Measurements from ENCODE around the gene C4BPB. TPM values are rescaled to one million over a fixed set of nuclear protein-coding genes. Genes with fewer than 3 reads are reported as not detected.

The C4BPB gene
- total RNA-seq, 1 donor from 2014 or later, result 0.47 TPM

DNA sequence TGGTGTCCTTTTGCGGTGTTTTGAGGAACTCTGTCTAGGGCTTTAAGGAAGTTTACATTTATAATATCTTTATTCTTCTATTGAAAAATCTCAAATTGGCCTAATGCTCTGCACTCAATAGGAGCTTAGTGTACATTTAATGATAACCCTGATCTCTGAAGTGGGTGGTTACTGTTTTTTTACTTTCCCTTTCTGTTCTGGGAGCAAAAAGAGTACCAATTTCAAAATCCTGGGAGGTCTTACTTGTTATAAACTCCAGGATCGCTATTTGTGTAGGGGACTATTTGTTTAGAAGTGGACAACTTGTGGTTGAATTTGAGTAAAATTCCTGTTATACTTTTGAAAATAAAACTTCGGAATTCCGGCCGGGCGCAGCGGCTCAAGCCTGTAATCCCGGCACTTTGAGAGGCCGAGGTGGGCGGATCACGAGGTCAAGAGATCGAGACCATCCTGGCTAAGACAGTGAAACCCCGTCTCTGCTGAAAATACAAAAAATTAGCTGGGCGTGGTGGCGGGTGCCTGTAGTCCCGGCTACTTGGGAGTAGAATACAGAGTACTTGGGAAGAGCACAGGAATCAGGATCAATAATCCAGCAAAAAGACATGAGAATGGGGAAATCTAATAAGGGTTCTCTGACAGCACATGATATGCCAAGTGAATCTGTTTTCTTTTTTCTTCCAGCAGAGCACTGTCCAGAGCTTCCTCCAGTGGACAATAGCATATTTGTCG is 1.1 kb downstream of the C4BPB start:
- TF ChIP-seq, protein P1, sequence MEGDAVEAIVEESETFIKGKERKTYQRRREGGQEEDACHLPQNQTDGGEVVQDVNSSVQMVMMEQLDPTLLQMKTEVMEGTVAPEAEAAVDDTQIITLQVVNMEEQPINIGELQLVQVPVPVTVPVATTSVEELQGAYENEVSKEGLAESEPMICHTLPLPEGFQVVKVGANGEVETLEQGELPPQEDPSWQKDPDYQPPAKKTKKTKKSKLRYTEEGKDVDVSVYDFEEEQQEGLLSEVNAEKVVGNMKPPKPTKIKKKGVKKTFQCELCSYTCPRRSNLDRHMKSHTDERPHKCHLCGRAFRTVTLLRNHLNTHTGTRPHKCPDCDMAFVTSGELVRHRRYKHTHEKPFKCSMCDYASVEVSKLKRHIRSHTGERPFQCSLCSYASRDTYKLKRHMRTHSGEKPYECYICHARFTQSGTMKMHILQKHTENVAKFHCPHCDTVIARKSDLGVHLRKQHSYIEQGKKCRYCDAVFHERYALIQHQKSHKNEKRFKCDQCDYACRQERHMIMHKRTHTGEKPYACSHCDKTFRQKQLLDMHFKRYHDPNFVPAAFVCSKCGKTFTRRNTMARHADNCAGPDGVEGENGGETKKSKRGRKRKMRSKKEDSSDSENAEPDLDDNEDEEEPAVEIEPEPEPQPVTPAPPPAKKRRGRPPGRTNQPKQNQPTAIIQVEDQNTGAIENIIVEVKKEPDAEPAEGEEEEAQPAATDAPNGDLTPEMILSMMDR (IDR thresholded peaks at IDR 0.05), result no peak
- intact Hi-C loops (cut with micrococcal nuclease), result no loop called here
- ATAC-seq (ENCODE audit: low read depth), result no peak
- ChIA-PET POLR2A (interaction anchor here (1.3 to 2.1 kb wide), 2 partner anchors 233 to 406 kb away, joined by 3 to 7 read pairs; partner anchors contain the start of gene CR1), CTCF (interaction anchor here (0.7 to 3.2 kb wide), 4 partner anchors 10 to 410 kb away, joined by 3 to 12 read pairs (median 6); partner anchors contain the start of gene PFKFB2)
- H3K4me1 Mint-ChIP-seq, result peaks cover 6% of the 10 kb centered on the region
- peak overlapping the region; percentile 31 for H3K27ac Mint-ChIP-seq
- H3K27me3 Mint-ChIP-seq, result no peaks in the 10 kb centered on the region
- H3K4me3 Mint-ChIP-seq, result peak overlapping the region; percentile 70
- H3K9me3 Mint-ChIP-seq, result no peaks in the 10 kb centered on the region
- no peaks in the 10 kb centered on the region for H3K36me3 Mint-ChIP-seq (ENCODE audit: low read depth)
- DNase-seq, result no peak

DNA sequence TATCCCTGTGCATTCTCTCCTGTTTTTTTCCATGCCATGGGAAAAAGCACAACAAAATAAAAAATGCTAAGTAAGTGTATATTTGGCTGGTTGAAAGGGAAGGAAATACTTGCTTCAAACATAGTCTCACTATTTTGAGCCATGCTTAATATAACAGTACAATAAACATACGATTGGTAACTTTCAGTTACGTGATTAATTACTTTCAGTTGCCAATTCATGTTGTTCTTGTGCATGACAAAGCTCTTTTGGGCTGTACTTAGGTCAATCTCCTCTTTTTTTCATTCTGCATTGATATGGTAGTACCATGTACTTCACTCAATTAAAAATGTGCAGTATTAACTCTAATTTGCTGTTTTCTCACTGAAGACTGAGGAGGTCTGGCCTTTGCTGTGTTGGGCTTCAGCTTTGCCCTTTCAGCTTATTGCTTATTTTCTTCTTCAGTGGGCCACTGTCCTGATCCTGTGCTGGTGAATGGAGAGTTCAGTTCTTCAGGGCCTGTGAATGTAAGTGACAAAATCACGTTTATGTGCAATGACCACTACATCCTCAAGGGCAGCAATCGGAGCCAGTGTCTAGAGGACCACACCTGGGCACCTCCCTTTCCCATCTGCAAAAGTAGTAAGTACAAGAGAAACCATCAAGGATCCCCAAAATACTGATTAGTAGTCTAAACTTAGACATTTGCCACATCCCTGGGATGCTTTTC is 2.7 kb downstream of the C4BPB start:
- ATAC-seq (ENCODE audit: low read depth) (no peak), DNase-seq (no peak)
- Mint-ChIP-seq H3K36me3 (ENCODE audit: low read depth) (no peaks in the 10 kb centered on the region), H3K9me3 (no peaks in the 10 kb centered on the region), H3K4me1 (peaks cover 4% of the 10 kb centered on the region), H3K27ac (no peak overlapping the region), H3K27me3 (no peaks in the 10 kb centered on the region), H3K4me3 (no peak overlapping the region)
- POLR2A ChIA-PET, result no interaction called here
- TF ChIP-seq, protein P1 (IDR thresholded peaks at IDR 0.05), result no peak
- intact Hi-C loops (cut with micrococcal nuclease), result no loop called here
- CTCF ChIA-PET, result no interaction called here

DNA sequence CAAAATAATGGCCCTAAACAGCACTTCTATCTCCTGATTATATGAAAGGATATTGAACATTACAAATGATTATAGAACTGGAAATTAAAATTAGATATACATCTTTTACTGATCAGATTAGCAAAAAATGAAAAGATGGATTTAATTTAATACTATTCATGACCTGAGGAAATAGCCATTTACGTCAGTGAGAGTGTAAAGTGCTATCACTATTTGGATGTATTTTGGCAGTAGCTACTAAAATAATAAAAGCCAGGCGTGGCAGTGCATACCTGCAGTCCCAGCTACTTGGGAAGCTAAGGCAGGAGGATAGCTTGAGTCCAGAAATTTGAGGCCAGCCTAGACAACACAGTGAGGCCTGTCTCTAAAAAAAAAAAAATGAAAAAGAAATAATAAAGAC is 5.3 kb downstream of the C4BPB start:
- Mint-ChIP-seq H3K4me1 (peaks cover 4% of the 10 kb centered on the region), H3K9me3 (no peaks in the 10 kb centered on the region), H3K27me3 (no peaks in the 10 kb centered on the region), H3K36me3 (ENCODE audit: low read depth) (no peaks in the 10 kb centered on the region), H3K27ac (no peak overlapping the region), H3K4me3 (no peak overlapping the region)
- no peak for DNase-seq
- intact Hi-C loops (cut with micrococcal nuclease), result no loop called here
- ChIA-PET CTCF (interaction anchor here (0.9 to 1.2 kb wide), 3 partner anchors 227 to 405 kb away, joined by 3 to 5 read pairs (median 4); partner anchors contain the start of gene CD55), POLR2A (no interaction called here)
- TF ChIP-seq, protein P1 (IDR thresholded peaks at IDR 0.05), result no peak
- ATAC-seq (ENCODE audit: low read depth), result no peak

DNA sequence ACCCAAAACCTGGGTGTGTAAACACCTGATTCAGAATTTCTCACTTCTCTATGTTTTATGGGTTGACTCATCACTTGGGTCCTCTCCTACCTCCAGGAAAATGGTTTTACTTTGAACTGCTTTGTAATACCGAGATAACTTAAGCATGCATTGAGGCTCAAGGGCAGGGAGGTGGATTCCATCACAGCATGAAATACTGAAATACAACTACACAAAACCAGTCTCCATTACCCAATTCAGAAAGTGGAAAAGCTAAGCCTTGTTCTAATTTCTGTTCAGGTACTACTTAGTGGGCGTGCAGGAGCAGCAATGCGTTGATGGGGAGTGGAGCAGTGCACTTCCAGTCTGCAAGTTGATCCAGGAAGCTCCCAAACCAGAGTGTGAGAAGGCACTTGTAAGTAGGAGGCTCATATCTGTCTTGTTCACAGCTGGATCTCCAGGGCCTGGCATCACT is 9.2 kb downstream of the C4BPB start:
- Mint-ChIP-seq H3K9me3 (no peaks in the 10 kb centered on the region), H3K27ac (no peak overlapping the region), H3K36me3 (ENCODE audit: low read depth) (no peaks in the 10 kb centered on the region), H3K4me1 (no peaks in the 10 kb centered on the region), H3K27me3 (peaks cover 9% of the 10 kb centered on the region), H3K4me3 (no peak overlapping the region)
- ATAC-seq (ENCODE audit: low read depth) (peak; percentile 37), DNase-seq (no peak)
- TF ChIP-seq, protein P1 (IDR thresholded peaks at IDR 0.05), result no peak
- intact Hi-C loops (cut with micrococcal nuclease), result no loop called here
- ChIA-PET CTCF (interaction anchor here (1.1 kb wide), 1 partner anchor 14 kb away, joined by 3 read pairs; no protein-coding TSS in a partner anchor), POLR2A (no interaction called here)

DNA sequence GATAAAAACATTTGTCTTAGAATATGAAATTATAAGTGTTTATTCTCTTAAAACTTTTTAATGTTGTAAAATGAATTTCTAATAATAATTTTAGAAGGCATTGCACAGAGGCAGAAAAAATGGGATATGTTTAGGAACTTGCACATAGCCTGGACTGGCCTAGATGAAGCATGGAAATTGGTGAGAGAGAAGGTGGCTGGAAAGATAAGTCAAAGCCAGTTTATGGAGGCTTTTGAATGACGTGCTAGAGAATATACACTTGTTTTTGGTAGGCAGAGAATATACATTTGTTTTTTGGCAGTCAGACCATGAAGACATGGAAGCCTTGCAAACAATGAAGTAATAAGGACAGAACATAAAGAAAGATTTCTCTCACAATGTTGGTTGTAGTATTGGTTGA is 13.1 kb downstream of the C4BPB start:
- H3K27me3 Mint-ChIP-seq, result peaks cover 9% of the 10 kb centered on the region
- H3K4me3 Mint-ChIP-seq, result no peak overlapping the region
- H3K36me3 Mint-ChIP-seq (ENCODE audit: low read depth), result no peaks in the 10 kb centered on the region
- TF ChIP-seq, protein P1 (IDR thresholded peaks at IDR 0.05), result no peak
- ATAC-seq (ENCODE audit: low read depth) (no peak), DNase-seq (no peak)
- no peaks in the 10 kb centered on the region for H3K4me1 Mint-ChIP-seq
- ChIA-PET POLR2A (no interaction called here), CTCF (no interaction called here)
- H3K9me3 Mint-ChIP-seq, result no peaks in the 10 kb centered on the region
- no peak overlapping the region for H3K27ac Mint-ChIP-seq
- intact Hi-C loops (cut with micrococcal nuclease), result no loop called here

Measured in activated B cell treated with CpG ODN at 0.5 μM for 24 hours (primary cell).